ENCODE results near the gene ZNF91. TPM values are rescaled to one million over a fixed set of nuclear protein-coding genes. Genes with fewer than 3 reads are reported as not detected.
"Not testable (repeated sequence)": the region's sequence is repeated elsewhere in the genome, so short reads cannot be mapped to it uniquely, and the experiment has no call there.

ZNF91 gene
- 20.5 and 22.4 TPM in 2 replicates for total RNA-seq

DNA sequence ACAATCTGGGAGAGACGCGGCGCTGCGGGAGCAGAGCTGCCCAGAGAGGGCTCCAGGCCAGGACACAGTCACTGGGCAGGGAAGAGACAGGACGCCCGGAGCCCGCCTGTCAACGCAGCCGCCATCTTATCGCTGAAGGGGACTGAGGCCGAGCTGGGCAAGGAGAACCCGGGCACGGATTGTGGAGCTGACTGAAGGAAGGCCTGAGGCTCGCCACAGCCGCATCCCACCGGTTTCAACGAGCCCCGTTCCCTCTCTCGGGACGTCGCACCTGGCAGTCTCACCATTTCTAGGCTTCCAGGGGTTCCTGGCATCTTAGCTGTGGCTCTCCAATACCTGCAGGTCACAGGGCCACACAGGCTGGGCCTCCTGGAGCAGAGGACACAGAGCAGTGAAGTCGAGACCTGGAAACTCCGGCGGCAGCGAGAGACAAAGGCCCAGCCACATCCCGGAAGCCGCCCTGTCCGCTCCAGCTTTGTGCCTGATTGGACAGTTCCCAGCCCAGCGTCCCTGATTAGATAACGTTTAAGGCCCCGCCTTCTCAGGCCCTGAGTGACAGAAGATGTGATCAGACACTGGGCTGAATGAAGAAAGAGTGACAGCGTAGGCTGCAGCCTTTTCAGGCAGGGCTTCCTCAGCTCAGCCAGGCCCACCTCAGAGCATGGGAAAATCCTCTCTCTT, at the start of gene ZNF91:
Gene ZNF91 (minus strand): TSS at position 431 of the 681 bp plus-strand sequence. CDS start 117 bp downstream, at position 314.
- Mint-ChIP-seq H3K27me3 (ENCODE audit: insufficient read depth) (no peaks in the 10 kb centered on the region), H3K4me1 (ENCODE audit: low read depth) (peaks cover 9% of the 10 kb centered on the region), H3K36me3 (ENCODE audit: low read depth) (peaks cover 31% of the 10 kb centered on the region), H3K27ac (peak within 1 kb of the TSS; percentile 96), H3K4me3 (peak within 1 kb of the TSS; percentile 97), H3K9me3 (peaks cover 41% of the 10 kb centered on the region)
- peak; percentile 88 for DNase-seq (ENCODE audit: low spot score)
- intact Hi-C loops (cut with micrococcal nuclease), result loop anchor here (1.0 to 10.0 kb wide), 9 partner anchors 121 to 1628 kb away; partner anchors contain the start of genes ZNF100, ZNF254, ZNF43 and ZNF675

DNA sequence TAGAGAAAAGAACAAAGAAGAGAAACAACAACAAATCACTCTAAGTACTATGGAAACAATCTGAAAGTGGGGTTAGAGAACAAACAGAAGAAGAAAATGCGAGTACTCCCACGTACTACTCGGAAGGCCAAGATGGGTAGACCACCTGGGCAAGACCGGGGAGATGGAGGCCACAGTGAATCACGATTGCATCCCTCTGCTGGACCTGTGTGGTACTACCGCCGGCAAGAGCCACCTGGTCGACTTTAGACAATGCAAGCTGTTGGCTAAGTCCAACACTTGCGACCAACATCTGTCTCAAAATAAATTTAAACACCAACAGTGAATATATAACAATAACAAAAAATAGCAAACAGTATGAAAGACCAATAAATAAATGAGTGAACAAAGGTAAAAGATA, 45.5 kb upstream of the ZNF91 start:
- Mint-ChIP-seq H3K27me3 (ENCODE audit: insufficient read depth) (no peaks in the 10 kb centered on the region), H3K36me3 (ENCODE audit: low read depth) (peaks cover 1% of the 10 kb centered on the region), H3K4me1 (ENCODE audit: low read depth) (no peaks in the 10 kb centered on the region), H3K4me3 (no peak overlapping the region), H3K27ac (no peak overlapping the region), H3K9me3 (peaks cover 75% of the 10 kb centered on the region)
- intact Hi-C loops (cut with micrococcal nuclease), result no loop called here
- no peak for DNase-seq (ENCODE audit: low spot score)

- no peak overlapping the region for H3K27ac Mint-ChIP-seq
- H3K4me1 Mint-ChIP-seq (ENCODE audit: low read depth), result no peaks in the 10 kb centered on the region
- H3K36me3 Mint-ChIP-seq (ENCODE audit: low read depth), result peaks cover 1% of the 10 kb centered on the region
- no peaks in the 10 kb centered on the region for H3K27me3 Mint-ChIP-seq (ENCODE audit: insufficient read depth)
- H3K9me3 Mint-ChIP-seq, result peaks cover 74% of the 10 kb centered on the region
- DNase-seq (ENCODE audit: low spot score), result no peak
- intact Hi-C loops (cut with micrococcal nuclease), result no loop called here
- no peak overlapping the region for H3K4me3 Mint-ChIP-seq
Observed at GRCh38 chr19:23440207-23440606, 44.9 kb upstream of the ZNF91 start.

DNA sequence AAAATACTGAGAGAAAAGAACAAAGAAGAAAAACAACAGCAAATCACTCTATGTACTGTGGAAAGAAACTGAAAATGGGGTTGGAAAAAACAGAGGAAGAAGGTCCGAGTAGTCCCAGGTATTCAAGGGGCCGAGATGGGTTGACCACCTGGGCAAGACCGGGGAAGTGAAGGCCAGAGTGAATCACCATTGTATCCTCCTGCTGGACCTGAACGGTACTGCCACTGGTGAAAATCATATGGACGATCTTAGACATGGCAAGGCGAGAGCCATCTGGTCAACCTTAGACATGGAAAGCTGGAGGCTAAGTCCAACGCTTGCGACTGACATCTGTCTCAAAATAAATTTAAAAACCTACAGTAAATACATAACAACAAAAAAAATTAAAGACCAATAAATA, 44.4 kb upstream of the ZNF91 start:
- intact Hi-C loops (cut with micrococcal nuclease), result no loop called here
- H3K27ac Mint-ChIP-seq, result no peak overlapping the region
- H3K9me3 Mint-ChIP-seq, result peaks cover 72% of the 10 kb centered on the region
- DNase-seq (ENCODE audit: low spot score), result no peak
- no peak overlapping the region for H3K4me3 Mint-ChIP-seq
- peaks cover 1% of the 10 kb centered on the region for H3K36me3 Mint-ChIP-seq (ENCODE audit: low read depth)
- no peaks in the 10 kb centered on the region for H3K27me3 Mint-ChIP-seq (ENCODE audit: insufficient read depth)
- H3K4me1 Mint-ChIP-seq (ENCODE audit: low read depth), result no peaks in the 10 kb centered on the region

- H3K27ac Mint-ChIP-seq, result no peak overlapping the region
- H3K4me3 Mint-ChIP-seq, result no peak overlapping the region
- DNase-seq (ENCODE audit: low spot score), result no peak
- peaks cover 1% of the 10 kb centered on the region for H3K36me3 Mint-ChIP-seq (ENCODE audit: low read depth)
- no peaks in the 10 kb centered on the region for H3K27me3 Mint-ChIP-seq (ENCODE audit: insufficient read depth)
- H3K9me3 Mint-ChIP-seq, result peaks cover 77% of the 10 kb centered on the region
- intact Hi-C loops (cut with micrococcal nuclease), result no loop called here
- no peaks in the 10 kb centered on the region for H3K4me1 Mint-ChIP-seq (ENCODE audit: low read depth)
Observed at GRCh38 chr19:23437901-23438300, 42.6 kb upstream of the ZNF91 start.

GRCh38 chr19:23436944-23437343, 41.7 kb upstream of the ZNF91 start:
- H3K36me3 Mint-ChIP-seq (ENCODE audit: low read depth), result peaks cover 1% of the 10 kb centered on the region
- H3K9me3 Mint-ChIP-seq, result peaks cover 75% of the 10 kb centered on the region
- intact Hi-C loops (cut with micrococcal nuclease), result no loop called here
- no peak for DNase-seq (ENCODE audit: low spot score)
- no peak overlapping the region for H3K27ac Mint-ChIP-seq
- no peaks in the 10 kb centered on the region for H3K27me3 Mint-ChIP-seq (ENCODE audit: insufficient read depth)
- no peak overlapping the region for H3K4me3 Mint-ChIP-seq
- H3K4me1 Mint-ChIP-seq (ENCODE audit: low read depth), result no peaks in the 10 kb centered on the region

GRCh38 chr19:23436318-23436717, 41.0 kb upstream of the ZNF91 start:
- Mint-ChIP-seq H3K4me1 (ENCODE audit: low read depth) (no peaks in the 10 kb centered on the region), H3K27ac (no peak overlapping the region), H3K36me3 (ENCODE audit: low read depth) (peaks cover 1% of the 10 kb centered on the region), H3K9me3 (peaks cover 72% of the 10 kb centered on the region), H3K4me3 (no peak overlapping the region), H3K27me3 (ENCODE audit: insufficient read depth) (no peaks in the 10 kb centered on the region)
- no peak for DNase-seq (ENCODE audit: low spot score)
- intact Hi-C loops (cut with micrococcal nuclease), result no loop called here

- H3K36me3 Mint-ChIP-seq (ENCODE audit: low read depth), result no peaks in the 10 kb centered on the region
- peaks cover 28% of the 10 kb centered on the region for H3K9me3 Mint-ChIP-seq
- intact Hi-C loops (cut with micrococcal nuclease), result no loop called here
- H3K4me1 Mint-ChIP-seq (ENCODE audit: low read depth), result no peaks in the 10 kb centered on the region
- no peaks in the 10 kb centered on the region for H3K27me3 Mint-ChIP-seq (ENCODE audit: insufficient read depth)
- DNase-seq (ENCODE audit: low spot score), result no peak
- H3K27ac Mint-ChIP-seq, result no peak overlapping the region
- no peak overlapping the region for H3K4me3 Mint-ChIP-seq
Observed at GRCh38 chr19:23420824-23421223, 25.6 kb upstream of the ZNF91 start.

DNA sequence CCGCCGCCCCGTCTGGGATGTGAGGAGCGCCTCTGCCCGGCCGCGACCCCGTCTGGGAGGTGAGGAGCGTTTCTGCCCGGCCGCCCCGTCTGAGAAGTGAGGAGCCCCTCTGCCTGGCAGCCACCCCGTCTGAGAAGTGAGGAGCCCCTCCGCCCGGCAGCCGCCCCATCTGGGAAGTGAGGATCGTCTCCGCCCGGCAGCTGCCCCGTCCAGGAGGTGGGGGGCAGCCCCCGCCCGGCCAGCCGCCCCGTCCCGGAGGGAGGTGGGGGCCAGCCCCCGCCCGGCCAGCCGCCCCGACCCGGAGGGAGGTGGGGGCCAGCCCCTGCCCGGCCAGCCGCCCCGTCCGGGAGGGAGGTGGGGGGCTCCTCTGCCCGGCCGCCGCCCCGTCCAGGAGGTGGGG, 24.0 kb upstream of the ZNF91 start:
- H3K27ac Mint-ChIP-seq; H3K36me3 Mint-ChIP-seq (ENCODE audit: low read depth); intact Hi-C loops (cut with micrococcal nuclease); H3K27me3 Mint-ChIP-seq (ENCODE audit: insufficient read depth); H3K4me3 Mint-ChIP-seq; DNase-seq (ENCODE audit: low spot score); H3K4me1 Mint-ChIP-seq (ENCODE audit: low read depth): not testable (repeated sequence)
- peaks cover 29% of the 10 kb centered on the region for H3K9me3 Mint-ChIP-seq

DNA sequence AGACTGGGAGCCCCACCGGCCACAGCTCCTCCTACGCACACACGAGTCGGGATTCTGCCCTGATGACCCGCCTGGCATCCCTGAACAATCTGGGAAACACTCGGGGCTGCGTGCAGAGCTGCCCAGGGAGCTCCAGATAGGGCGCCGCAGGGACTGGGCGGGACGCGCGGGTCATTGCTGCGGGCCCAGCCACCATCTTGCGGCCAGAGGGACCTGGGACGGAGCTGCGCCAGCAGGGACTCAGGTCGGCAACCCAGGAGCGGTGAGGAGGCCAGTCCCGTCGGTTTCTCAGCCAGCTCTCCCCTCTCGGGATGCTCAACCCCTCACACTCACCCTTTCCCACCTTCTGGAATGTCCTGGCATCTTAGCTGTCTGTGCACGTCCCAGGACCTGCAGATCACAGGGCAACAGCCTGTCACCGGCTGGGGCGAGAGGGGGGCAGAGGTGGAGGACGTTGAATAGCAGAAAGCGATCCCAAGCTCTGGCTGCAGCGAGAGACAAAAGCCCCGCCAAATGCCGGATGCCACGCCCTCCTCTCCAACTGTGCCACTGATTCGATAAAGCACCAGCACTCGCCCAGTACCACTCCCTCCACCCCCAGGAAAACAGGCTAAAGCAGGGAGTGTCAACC, 20.4 kb upstream of the ZNF91 start:
- Mint-ChIP-seq H3K4me1 (ENCODE audit: low read depth) (no peaks in the 10 kb centered on the region), H3K9me3 (peaks cover 22% of the 10 kb centered on the region), H3K27ac (no peak overlapping the region), H3K4me3 (peak overlapping the region; percentile 39), H3K27me3 (ENCODE audit: insufficient read depth) (no peaks in the 10 kb centered on the region), H3K36me3 (ENCODE audit: low read depth) (no peaks in the 10 kb centered on the region)
- intact Hi-C loops (cut with micrococcal nuclease), result no loop called here
- DNase-seq (ENCODE audit: low spot score), result no peak

DNA sequence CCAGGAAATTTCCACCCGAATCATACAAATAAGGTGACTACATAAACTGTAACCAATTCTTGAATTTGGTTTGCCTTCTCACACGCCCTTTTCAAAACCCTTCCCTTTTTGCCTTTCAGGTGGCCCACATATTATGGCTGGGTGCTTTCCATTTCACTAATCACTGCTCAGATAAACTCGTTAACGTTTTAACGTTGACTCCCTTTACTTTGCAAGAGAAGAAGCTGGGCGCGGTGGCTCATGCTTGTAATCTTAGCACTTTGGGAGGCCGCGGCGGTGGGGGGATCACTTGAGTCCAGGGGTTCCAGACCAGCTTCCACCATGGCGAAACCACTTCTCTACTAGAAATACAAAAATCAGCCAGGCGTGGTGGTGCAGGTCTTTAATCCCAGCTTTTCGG, 19.8 kb upstream of the ZNF91 start:
- no peaks in the 10 kb centered on the region for H3K36me3 Mint-ChIP-seq (ENCODE audit: low read depth)
- no peak for DNase-seq (ENCODE audit: low spot score)
- intact Hi-C loops (cut with micrococcal nuclease), result no loop called here
- peak overlapping the region; percentile 26 for H3K4me3 Mint-ChIP-seq
- no peaks in the 10 kb centered on the region for H3K27me3 Mint-ChIP-seq (ENCODE audit: insufficient read depth)
- H3K9me3 Mint-ChIP-seq, result peaks cover 24% of the 10 kb centered on the region
- no peaks in the 10 kb centered on the region for H3K4me1 Mint-ChIP-seq (ENCODE audit: low read depth)
- H3K27ac Mint-ChIP-seq, result no peak overlapping the region

- H3K4me1 Mint-ChIP-seq (ENCODE audit: low read depth), result no peaks in the 10 kb centered on the region
- DNase-seq (ENCODE audit: low spot score), result no peak
- intact Hi-C loops (cut with micrococcal nuclease), result no loop called here
- H3K36me3 Mint-ChIP-seq (ENCODE audit: low read depth), result no peaks in the 10 kb centered on the region
- peaks cover 48% of the 10 kb centered on the region for H3K9me3 Mint-ChIP-seq
- no peak overlapping the region for H3K27ac Mint-ChIP-seq
- no peaks in the 10 kb centered on the region for H3K27me3 Mint-ChIP-seq (ENCODE audit: insufficient read depth)
- H3K4me3 Mint-ChIP-seq, result no peak overlapping the region
Observed at GRCh38 chr19:23410155-23410554, 14.9 kb upstream of the ZNF91 start.

- intact Hi-C loops (cut with micrococcal nuclease), result no loop called here
- H3K36me3 Mint-ChIP-seq (ENCODE audit: low read depth), result no peaks in the 10 kb centered on the region
- no peaks in the 10 kb centered on the region for H3K27me3 Mint-ChIP-seq (ENCODE audit: insufficient read depth)
- peaks cover 45% of the 10 kb centered on the region for H3K9me3 Mint-ChIP-seq
- no peak overlapping the region for H3K4me3 Mint-ChIP-seq
- no peak overlapping the region for H3K27ac Mint-ChIP-seq
- DNase-seq (ENCODE audit: low spot score), result no peak
- H3K4me1 Mint-ChIP-seq (ENCODE audit: low read depth), result no peaks in the 10 kb centered on the region
Observed at GRCh38 chr19:23409392-23410048, 14.2 kb upstream of the ZNF91 start.
